IMR-90 (cell line): ENCODE results near the gene CELA2B. TPM values are rescaled to one million over a fixed set of nuclear protein-coding genes. Genes with fewer than 3 reads are reported as not detected.

ENCODE experiments used
- ATAC-seq: fragments of 200-7000 bp; cut with Tn5 transposase; 2 replicates; pipeline ENCODE4 v1.9.1; 2020; ENCODE audit warnings: low read depth, mild to moderate bottlenecking, moderate library complexity
- BruUV-seq: library from RNA; stranded (reverse); fragments of 400-500 nt; replicated peaks from 2 replicates; lab custom pipeline; 2021; lab: Mats Ljungman, UMichigan
- CTCF ChIA-PET: fragments of 300-600 bp; formaldehyde crosslinking; extraction: SDS; loops from one replicate; lab custom pipeline; 2021; ENCODE audit warnings: antibody characterized with exemption; lab: Yijun Ruan, JAX
- POLR2A ChIA-PET: fragments of 300-600 bp; sonication (Branson Sonifier 250); formaldehyde crosslinking; loops from one replicate; lab custom pipeline; 2022; ENCODE audit warnings: antibody characterized with exemption; ENCODE audit not compliant: unreplicated experiment; lab: Charles Lee
- DNase-seq: peaks from one replicate; pipeline ENCODE4 v3.0.0; 2013
- H2AFZ ChIP-seq: replicated peaks from 2 replicates; pipeline ENCODE3; 2013; ENCODE audit warnings: low read length, mild to moderate bottlenecking; ENCODE audit not compliant: poor library complexity
- H2AK5ac ChIP-seq: 2 replicates; pipeline ENCODE4 v1.6.1; 2013; ENCODE audit warnings: low read depth, low read length, inconsistent platforms
- H2AK9ac ChIP-seq: replicated peaks from 2 replicates; pipeline ENCODE3; 2013; ENCODE audit warnings: mild to moderate bottlenecking, low read depth, low read length, moderate library complexity; ENCODE audit not compliant: poor library complexity
- H2BK120ac ChIP-seq: 2 replicates; pipeline ENCODE4 v1.6.1; 2013; ENCODE audit warnings: low read depth, low read length, inconsistent platforms
- H2BK15ac ChIP-seq: 3 replicates; pipeline ENCODE4 v1.6.1; 2013; ENCODE audit warnings: low read depth, low read length, inconsistent platforms
- H2BK20ac ChIP-seq: 2 replicates; pipeline ENCODE4 v1.6.1; 2013; ENCODE audit warnings: low read depth, mild to moderate bottlenecking, inconsistent platforms, low read length, moderate library complexity
- H2BK5ac ChIP-seq: 2 replicates; pipeline ENCODE4 v1.6.1; 2013; ENCODE audit warnings: mild to moderate bottlenecking, low read depth, low read length, inconsistent platforms; ENCODE audit not compliant: poor library complexity, severe bottlenecking
- H3K14ac ChIP-seq: replicated peaks from 2 replicates; pipeline ENCODE4 v1.6.1; 2013; ENCODE audit warnings: low read depth, low read length, inconsistent platforms
- H3K18ac ChIP-seq: 2 replicates; pipeline ENCODE4 v1.6.1; 2013; ENCODE audit warnings: low read depth, low read length, control low read depth
- H3K23ac ChIP-seq: 2 replicates; pipeline ENCODE4 v1.6.1; 2013; ENCODE audit warnings: low read depth, low read length, inconsistent platforms
- H3K27ac ChIP-seq: 2 replicates; pipeline ENCODE4 v1.5.1; 2013; ENCODE audit warnings: mild to moderate bottlenecking, control low read depth, low read length; ENCODE audit not compliant: insufficient read depth
- H3K27me3 ChIP-seq: 2 replicates; pipeline ENCODE4 v1.6.1; 2013; ENCODE audit warnings: low read length; ENCODE audit not compliant: control insufficient read depth, insufficient read depth
- H3K36me3 ChIP-seq: 2 replicates; pipeline ENCODE4 v1.6.1; 2013; ENCODE audit warnings: low read length, mixed read lengths; ENCODE audit not compliant: control insufficient read depth, insufficient read depth
- H3K4ac ChIP-seq: 2 replicates; pipeline ENCODE4 v1.6.1; 2013; ENCODE audit warnings: low read depth, low read length, inconsistent platforms
- H3K4me1 ChIP-seq: 2 replicates; pipeline ENCODE4 v1.6.1; 2013; ENCODE audit warnings: low read length, mixed read lengths; ENCODE audit not compliant: control insufficient read depth, insufficient read depth
- H3K4me2 ChIP-seq: 2 replicates; pipeline ENCODE4 v1.6.1; 2013; ENCODE audit warnings: low read depth, mild to moderate bottlenecking, control low read depth, low read length, moderate library complexity
- H3K4me3 ChIP-seq: 2 replicates; pipeline ENCODE4 v1.5.1; 2013; ENCODE audit warnings: low read depth, mild to moderate bottlenecking, control low read depth, low read length, moderate library complexity; ENCODE audit not compliant: insufficient read depth
- H3K56ac ChIP-seq: 2 replicates; pipeline ENCODE4 v1.6.1; 2013; ENCODE audit warnings: low read length, inconsistent platforms; ENCODE audit not compliant: insufficient read depth; ENCODE audit errors: extremely low read depth
- H3K79me1 ChIP-seq, 2 experiments: 2 replicates each; pipeline ENCODE4 v1.6.1; 2013; ENCODE audit warnings: low read length in 2 of 2, inconsistent platforms in 1 of 2, low read depth in 1 of 2
- H3K9ac ChIP-seq: 2 replicates; pipeline ENCODE4 v1.6.1; 2013; ENCODE audit warnings: low read depth, low read length, control low read depth
- H3K9me1 ChIP-seq: 2 replicates; pipeline ENCODE4 v1.6.1; 2013; ENCODE audit warnings: low read length, inconsistent platforms; ENCODE audit not compliant: insufficient read depth
- H3K9me3 ChIP-seq: 2 replicates; pipeline ENCODE4 v1.6.1; 2013; ENCODE audit warnings: low read length; ENCODE audit not compliant: control insufficient read depth, insufficient read depth
- H4K20me1 ChIP-seq: 2 replicates; pipeline ENCODE4 v1.6.1; 2013; ENCODE audit warnings: low read length, inconsistent platforms; ENCODE audit not compliant: insufficient read depth
- H4K5ac ChIP-seq: 2 replicates; pipeline ENCODE4 v1.6.1; 2013; ENCODE audit warnings: mild to moderate bottlenecking, low read depth, low read length, control low read depth
- H4K8ac ChIP-seq, 2 experiments: 2 replicates each; pipeline ENCODE4 v1.6.1; 2013; ENCODE audit warnings: low read depth in 2 of 2, low read length in 2 of 2, control low read depth in 1 of 2, inconsistent platforms in 1 of 2
- H4K91ac ChIP-seq: 2 replicates; pipeline ENCODE4 v1.6.1; 2013; ENCODE audit warnings: low read depth, low read length, inconsistent platforms; ENCODE audit not compliant: insufficient read depth
- BHLHE40 ChIP-seq: fragments of 150-350 bp; IDR thresholded peaks from 2 replicates; pipeline ENCODE4 v1.6.1; 2016; ENCODE audit warnings: mild to moderate bottlenecking, low read depth, low read length
- CEBPB ChIP-seq: IDR thresholded peaks from 2 replicates; pipeline ENCODE4 v1.6.1; 2012; ENCODE audit warnings: low read depth, low read length, improper control_type of control experiment
- CHD1 ChIP-seq: IDR thresholded peaks from 2 replicates; pipeline ENCODE4 v1.6.1; 2012; ENCODE audit warnings: low read depth, low read length, improper control_type of control experiment
- CTCF ChIP-seq: conservative IDR thresholded peaks from 2 replicates; pipeline ENCODE4 v1.5.1; 2012; ENCODE audit warnings: mild to moderate bottlenecking, low read depth, low read length, improper control_type of control experiment
- ELK1 ChIP-seq: fragments of 150-350 bp; IDR thresholded peaks from 2 replicates; pipeline ENCODE4 v1.6.1; 2016; ENCODE audit warnings: low read depth, mild to moderate bottlenecking, low read length, moderate library complexity, borderline replicate concordance
- FOS ChIP-seq: fragments of 150-350 bp; IDR thresholded peaks from 2 replicates; pipeline ENCODE4 v1.6.1; 2016; ENCODE audit warnings: low read depth, low read length
- MAFK ChIP-seq: IDR thresholded peaks from 2 replicates; pipeline ENCODE4 v1.6.1; 2012; ENCODE audit warnings: low read depth, low read length, improper control_type of control experiment
- MAZ ChIP-seq: IDR thresholded peaks from 2 replicates; pipeline ENCODE4 v1.6.1; 2012; ENCODE audit warnings: low read depth, mild to moderate bottlenecking, low read length, improper control_type of control experiment, moderate library complexity, borderline replicate concordance
- MXI1 ChIP-seq: IDR thresholded peaks from 2 replicates; pipeline ENCODE4 v1.6.1; 2012; ENCODE audit warnings: low read depth, mild to moderate bottlenecking, low read length, moderate library complexity, borderline replicate concordance
- NFE2L2 ChIP-seq: fragments of 150-350 bp; IDR thresholded peaks from 2 replicates; pipeline ENCODE4 v1.6.1; 2016; ENCODE audit warnings: low read depth, mild to moderate bottlenecking, low read length
- POLR2A ChIP-seq: IDR thresholded peaks from 2 replicates; pipeline ENCODE4 v1.6.1; 2012; ENCODE audit warnings: mild to moderate bottlenecking, low read depth, low read length
- RAD21 ChIP-seq: IDR thresholded peaks from 2 replicates; pipeline ENCODE4 v1.6.1; 2012; ENCODE audit warnings: low read length, improper control_type of control experiment
- RCOR1 ChIP-seq: IDR thresholded peaks from 2 replicates; pipeline ENCODE4 v1.6.1; 2012; ENCODE audit warnings: mild to moderate bottlenecking, low read length, improper control_type of control experiment; ENCODE audit not compliant: insufficient replicate concordance
- SMC3 ChIP-seq: fragments of 150-350 bp; IDR thresholded peaks from 2 replicates; pipeline ENCODE4 v1.6.1; 2016; ENCODE audit warnings: low read depth, mild to moderate bottlenecking, antibody characterized with exemption, low read length, moderate library complexity
- USF2 ChIP-seq: fragments of 150-350 bp; IDR thresholded peaks from 2 replicates; pipeline ENCODE4 v1.6.1; 2017; ENCODE audit warnings: mild to moderate bottlenecking, antibody characterized with exemption, low read length, low read depth
- WGBS, 2 experiments: methylation state at CpG; one replicate each; pipeline versions ENCODE4 v1.1.5 to v1.1.7; 2013; ENCODE audit warnings: missing lambda C conversion rate in 2 of 2; ENCODE audit not compliant: insufficient read length in 1 of 2; ENCODE audit errors: extremely low coverage in 2 of 2; 5-methylcytosine and 5-hydroxymethylcytosine counted together
- dilution Hi-C: fragments of 300-500 bp; cut with HindIII; formaldehyde crosslinking; loops from one replicate; pipeline ENCODE4 v1.14.3; 2018; ENCODE audit warnings: low sequenced_read_pairs; ENCODE audit not compliant: unreplicated experiment
- in situ Hi-C: fragments of 300-500 bp; cut with MboI; formaldehyde crosslinking; loops from 3 replicates; pipeline ENCODE4 v1.14.3; 2019; ENCODE audit warnings: low sequenced_read_pairs, inconsistent platforms, mixed read lengths
- intact Hi-C: fragments of 100-400 bp; cut with micrococcal nuclease; formaldehyde crosslinking; loops from 2 replicates; pipeline ENCODE4 v1.10.0; 2022
- polyA plus RNA-seq, 3 experiments: library from polyadenylated mRNA; depleted of rRNA; stranded (reverse); fragments of >200 nt; gene quantifications; 2 replicates each; pipeline ENCODE4 v1.2.3, GENCODE V29; 2012; ENCODE audit warnings: low replicate concordance in 1 of 3
- total RNA-seq: library from RNA; depleted of rRNA; stranded (reverse); fragments of >200 nt; gene quantifications from 2 replicates; pipeline ENCODE4 v1.2.3, GENCODE V29; 2012

Gene CELA2B
- total and polyA plus RNA-seq, 2 of the 4 experiments (the other 2 are of a cell fraction): not detected

- Histone ChIP-seq H3K56ac (no peak within 1 kb of the TSS), H4K8ac (no peak within 1 kb of the TSS), H3K9me3 (no peaks in the 10 kb centered on the region), H3K4ac (no peak within 1 kb of the TSS), H3K4me2 (no peak within 1 kb of the TSS), H3K27ac (no peak within 1 kb of the TSS), H3K9ac (no peak within 1 kb of the TSS), H3K79me1 (no peaks in the 10 kb centered on the region), H3K36me3 (no peaks in the 10 kb centered on the region), H3K27me3 (no peaks in the 10 kb centered on the region), H2BK5ac (no peak within 1 kb of the TSS), H4K20me1 (no peaks in the 10 kb centered on the region), H4K5ac (no peak within 1 kb of the TSS), H2AK9ac (no peak within 1 kb of the TSS), H2AK5ac (no peak within 1 kb of the TSS), H3K4me1 (0 out of 2 replicates have a peak, but pooled peaks cover 4% of the 10 kb centered on the region), H4K91ac (no peak within 1 kb of the TSS), H3K23ac (no peak within 1 kb of the TSS), H3K4me3 (no peak within 1 kb of the TSS), H2AFZ (no peak within 1 kb of the TSS), H2BK15ac (no peak within 1 kb of the TSS), H3K18ac (no peak within 1 kb of the TSS), H3K14ac (no peak within 1 kb of the TSS), H2BK120ac (no peak within 1 kb of the TSS), H3K9me1 (no peaks in the 10 kb centered on the region), H2BK20ac (no peak within 1 kb of the TSS)
- no peak for ATAC-seq
- dilution Hi-C loops: no loop called here
- WGBS, 2 experiments: no CpG with 5 or more reads among the region's 8 CpGs
- DNase-seq: no peak
- in situ Hi-C loops: no loop called here
- TF ChIP-seq CEBPB (no peak), MAFK (no peak), RCOR1 (no peak), SMC3 (no peak), FOS (no peak), MXI1 (no peak), USF2 (no peak), ELK1 (no peak), CTCF (no peak), NFE2L2 (no peak), BHLHE40 (no peak), CHD1 (no peak), POLR2A (no peak), MAZ (no peak), RAD21 (no peak)
- ChIA-PET CTCF (no interaction called here), POLR2A (no interaction called here)
- BruUV-seq: no TSS peak
- intact Hi-C loops: no loop called here
These were observed 19.5 kb upstream of the CELA2B start, which contains the start of gene CELA2A for GRCh38 chr1:15456313-15456954. Gene CELA2A (plus strand): TSS chr1:15456732. CDS start chr1:15456754, 22 bp downstream.
